ENCODE results near the gene HIVEP2. TPM values are rescaled to one million over a fixed set of nuclear protein-coding genes. Genes with fewer than 3 reads are reported as not detected.
A peak's percentile ranks its signal among the peaks of the same experiment; 100 is the strongest.

The HIVEP2 gene
- total RNA-seq, 1 donor from 2014 or later, result 16.4 TPM

DNA sequence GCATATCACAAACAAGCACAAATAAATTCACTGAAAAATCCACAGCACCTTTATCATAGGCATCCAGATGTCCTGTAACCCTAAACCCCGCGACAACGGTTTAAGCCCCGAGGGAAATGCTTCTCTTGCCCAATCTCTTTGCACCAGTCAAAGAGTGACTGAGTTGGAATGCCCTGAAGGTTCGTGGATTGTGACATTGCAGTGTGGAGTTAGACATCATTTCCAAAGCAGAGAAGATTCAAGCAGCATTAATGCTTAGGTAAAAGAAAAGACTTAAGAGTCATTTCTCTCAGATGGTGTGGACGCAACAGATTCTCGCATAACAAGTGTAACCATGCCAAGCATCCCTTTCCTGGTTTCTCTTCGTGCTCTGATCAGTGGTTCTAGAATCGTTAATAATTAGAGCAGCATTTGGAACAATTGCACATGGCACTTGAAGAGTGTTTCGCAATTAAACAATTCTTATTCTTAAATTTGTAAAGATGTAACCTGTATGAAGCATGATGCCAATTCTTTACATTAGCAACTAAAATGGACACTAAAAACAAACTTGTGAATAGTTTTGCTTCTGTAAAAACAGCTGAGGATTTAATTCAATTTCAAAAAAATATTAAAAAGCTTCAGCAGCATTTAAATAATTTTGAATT is 121.6 kb downstream of the HIVEP2 start:
- DNase-seq (ENCODE audit: extremely low read depth, low read depth, low spot score), result no peak

DNA sequence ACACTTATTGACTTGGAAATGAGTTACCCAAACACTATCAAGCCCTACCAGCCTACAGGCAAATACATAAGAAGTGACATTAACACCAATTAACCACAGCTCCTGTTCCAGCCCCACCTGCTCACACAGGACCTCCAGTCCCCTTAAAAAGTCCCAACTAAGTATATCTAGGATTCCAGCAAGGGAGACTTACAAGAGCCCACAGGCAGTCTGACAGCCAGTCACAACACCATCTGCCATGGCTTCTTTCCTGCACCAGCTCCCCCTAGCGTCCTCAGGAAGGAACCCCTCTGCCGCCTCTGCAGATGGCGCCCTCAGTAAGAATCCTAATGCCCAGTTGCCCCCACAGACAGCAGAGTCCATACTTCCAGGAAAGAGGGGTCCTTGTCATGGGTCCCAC is 122.1 kb downstream of the HIVEP2 start:
- DNase-seq (ENCODE audit: extremely low read depth, low read depth, low spot score), result no peak

DNA sequence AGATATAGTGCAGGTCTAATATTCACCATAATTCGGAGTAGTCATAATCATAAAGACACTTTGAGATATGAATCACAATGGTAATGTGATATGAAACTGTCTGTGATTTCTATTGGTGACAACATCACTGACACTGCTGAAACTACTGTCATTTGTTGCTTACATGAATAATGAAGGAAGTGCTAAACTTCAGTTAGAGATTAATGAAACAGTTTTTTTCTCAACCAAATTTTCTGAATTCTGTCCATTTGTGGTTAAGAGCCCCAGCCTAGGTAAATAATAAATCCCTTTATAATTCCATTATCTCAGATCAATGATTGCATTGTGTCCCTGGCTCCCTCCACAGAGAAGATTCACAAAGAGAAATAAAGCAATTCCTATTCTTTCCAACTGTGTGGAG is 122.6 kb downstream of the HIVEP2 start:
- DNase-seq (ENCODE audit: extremely low read depth, low read depth, low spot score), result no peak

DNA sequence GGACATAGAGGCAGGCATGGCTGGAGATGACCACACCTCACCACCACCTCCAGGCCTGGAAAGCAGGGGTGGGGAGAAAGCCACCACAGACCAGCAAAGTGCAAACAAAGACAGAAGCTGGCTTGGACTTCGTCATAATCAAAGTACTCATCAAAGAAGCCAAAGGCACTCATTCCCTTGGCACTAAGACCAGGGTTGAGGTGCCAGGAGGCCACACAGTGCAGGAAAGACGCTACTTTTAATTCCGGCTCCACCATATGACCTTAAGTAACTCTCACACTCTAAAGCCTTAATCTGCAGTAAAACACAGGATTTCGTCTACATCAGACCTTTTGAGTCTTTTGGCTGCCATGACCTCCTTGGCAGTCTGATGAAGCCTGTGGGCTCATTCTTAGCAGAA is 123.1 kb downstream of the HIVEP2 start:
- no peak for DNase-seq (ENCODE audit: extremely low read depth, low read depth, low spot score)

DNA sequence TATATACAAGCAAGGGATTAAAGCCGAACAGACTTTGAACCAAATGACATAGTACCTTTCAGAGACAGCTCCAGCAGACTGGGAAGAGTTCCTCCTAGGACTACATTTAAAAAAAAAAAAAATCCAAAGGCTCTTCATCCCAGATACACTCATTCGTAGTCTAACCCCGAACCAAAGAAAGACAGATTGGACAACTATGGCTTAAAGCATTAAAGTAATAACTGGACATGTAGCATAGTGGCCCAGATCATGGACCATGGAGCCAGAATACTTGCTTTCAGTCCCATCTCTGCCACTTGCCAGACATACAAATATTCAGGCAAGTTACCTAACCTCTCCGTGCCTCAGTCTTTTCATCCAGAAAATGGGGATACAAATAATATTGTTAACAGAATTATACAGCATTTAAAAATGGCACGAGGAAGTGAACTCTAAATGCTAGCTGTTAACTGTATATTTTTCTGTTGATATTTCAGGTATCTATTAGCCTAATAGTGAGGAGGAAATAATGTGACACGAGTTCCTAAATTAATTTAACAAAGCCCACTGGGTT is 123.7 kb downstream of the HIVEP2 start:
- no peak for DNase-seq (ENCODE audit: extremely low read depth, low read depth, low spot score)

DNA sequence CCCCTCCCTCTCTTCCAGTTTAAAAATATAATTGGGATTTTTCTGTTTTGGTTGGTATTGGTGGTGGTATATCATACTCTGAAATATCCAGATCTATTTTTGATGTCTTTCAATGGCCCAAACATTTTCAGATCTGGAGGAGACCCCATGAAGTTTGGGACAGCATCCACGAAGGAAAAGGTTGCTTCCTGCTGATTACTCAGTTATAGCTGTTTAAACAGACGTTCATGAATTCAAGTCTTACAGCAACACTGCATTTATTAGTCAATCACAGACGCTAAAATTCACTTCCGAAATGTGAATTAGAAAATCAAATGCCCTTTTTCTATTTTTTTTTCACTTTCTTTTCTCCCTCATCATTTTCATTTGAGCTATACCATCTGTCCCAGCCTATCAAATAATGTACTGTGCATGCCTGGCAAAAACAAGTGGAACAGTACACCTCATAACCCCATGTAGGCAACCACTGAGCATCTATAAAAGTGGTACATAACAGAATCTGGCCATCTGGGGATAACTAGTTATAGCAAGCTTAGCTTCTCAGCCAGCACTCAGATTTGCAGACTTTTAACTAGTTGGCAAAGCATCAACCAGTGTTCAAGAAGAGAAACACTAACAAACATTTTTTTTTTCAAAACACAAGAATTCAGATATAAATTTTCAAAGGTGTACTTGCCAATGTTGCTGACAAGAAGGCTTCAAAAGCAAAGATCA is 124.5 kb downstream of the HIVEP2 start:
- no peak for DNase-seq (ENCODE audit: extremely low read depth, low read depth, low spot score)

DNA sequence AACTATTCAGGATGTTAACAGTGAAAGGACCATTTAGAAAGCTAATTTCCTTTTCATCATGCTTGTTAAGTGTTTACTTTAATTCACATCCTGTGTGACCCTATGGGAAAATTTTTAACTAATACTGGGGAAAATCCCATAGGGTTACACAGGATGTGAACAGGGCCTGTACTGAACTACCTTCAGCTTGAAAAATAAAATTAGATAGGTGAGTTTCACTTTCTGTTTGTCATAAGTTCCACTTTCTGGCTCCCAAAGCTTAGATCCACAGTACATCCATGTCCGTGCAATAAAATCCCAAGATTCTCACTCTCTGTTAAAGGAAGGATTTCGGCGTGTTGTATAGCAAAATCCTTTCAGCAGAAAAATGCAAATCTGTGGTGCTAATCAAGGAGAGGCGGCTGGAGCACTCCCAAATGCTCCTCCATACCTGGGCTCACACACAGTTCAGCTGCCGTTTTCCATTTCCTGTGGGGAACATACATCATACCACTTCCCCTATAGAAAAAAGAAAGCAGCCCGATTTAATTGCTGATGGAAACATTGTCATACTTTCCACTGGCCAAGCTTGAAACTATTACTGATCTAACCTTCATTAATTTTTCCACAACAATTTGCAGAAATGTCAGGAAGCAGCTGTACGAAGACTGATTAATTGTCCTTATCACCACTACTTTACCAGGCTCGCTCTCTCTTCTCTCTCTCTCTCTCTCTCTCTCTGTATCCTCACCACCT is 125.2 kb downstream of the HIVEP2 start:
- peak; percentile 75 for DNase-seq (ENCODE audit: extremely low read depth, low read depth, low spot score)

DNA sequence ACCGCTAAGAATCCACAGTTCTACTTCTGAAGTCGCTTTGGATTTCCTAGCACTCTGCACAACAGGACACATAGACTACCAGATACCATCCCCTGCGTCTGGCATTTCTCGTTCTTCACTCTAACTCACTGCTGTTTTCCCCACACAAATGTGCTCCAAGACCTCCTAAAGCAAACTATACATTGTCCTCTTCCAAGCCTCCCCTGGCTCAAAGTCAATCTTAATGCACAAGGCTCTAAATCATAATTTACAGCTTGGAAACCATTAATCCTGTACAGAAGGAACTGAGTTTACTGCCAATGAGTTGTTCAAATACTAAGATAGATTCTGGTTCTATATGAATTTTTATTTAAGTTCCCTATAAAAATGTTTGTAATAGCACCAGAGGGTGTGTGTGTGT is 128.5 kb downstream of the HIVEP2 start:
- no peak for DNase-seq (ENCODE audit: extremely low read depth, low read depth, low spot score)

DNA sequence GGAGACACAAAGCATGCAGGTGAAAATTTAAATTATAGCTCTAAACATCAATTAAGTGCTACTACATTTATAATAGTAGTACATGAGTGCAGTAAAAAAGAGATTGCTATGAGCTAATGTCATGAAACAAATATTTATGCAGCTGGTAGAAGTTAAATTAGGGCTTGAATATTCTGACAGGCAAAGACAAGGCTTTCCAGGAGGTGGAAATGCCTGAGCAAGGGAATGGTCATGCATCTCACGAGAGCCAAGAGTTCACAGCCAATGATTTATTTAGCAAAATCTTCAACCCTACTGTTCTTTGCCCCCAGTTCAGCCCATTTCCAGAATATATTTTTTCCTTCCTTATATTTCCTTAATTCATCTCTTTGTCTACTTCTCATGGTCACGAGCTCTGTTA is 128.9 kb downstream of the HIVEP2 start:
- no peak for DNase-seq (ENCODE audit: extremely low read depth, low read depth, low spot score)

DNA sequence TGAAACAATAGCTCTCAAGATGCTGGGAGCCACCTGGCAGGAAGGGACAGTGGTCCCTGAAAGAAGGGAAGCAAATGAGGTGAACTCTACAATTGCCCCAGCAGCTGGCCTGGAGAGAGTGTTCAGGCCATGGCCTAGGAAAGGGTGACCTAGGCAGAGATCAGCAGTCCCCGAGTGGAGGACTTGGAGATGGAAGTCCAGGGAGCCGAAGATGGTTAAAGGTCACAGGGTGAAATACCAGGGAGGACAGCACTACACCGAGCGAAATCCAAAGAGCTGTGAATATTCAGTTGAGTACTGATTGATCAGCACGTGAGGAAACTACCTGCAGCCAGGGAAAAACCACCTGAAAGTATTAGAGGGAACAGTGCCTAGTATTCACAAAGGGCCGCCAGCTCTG is 133.1 kb downstream of the HIVEP2 start:
- no peak for DNase-seq (ENCODE audit: extremely low read depth, low read depth, low spot score)

DNA sequence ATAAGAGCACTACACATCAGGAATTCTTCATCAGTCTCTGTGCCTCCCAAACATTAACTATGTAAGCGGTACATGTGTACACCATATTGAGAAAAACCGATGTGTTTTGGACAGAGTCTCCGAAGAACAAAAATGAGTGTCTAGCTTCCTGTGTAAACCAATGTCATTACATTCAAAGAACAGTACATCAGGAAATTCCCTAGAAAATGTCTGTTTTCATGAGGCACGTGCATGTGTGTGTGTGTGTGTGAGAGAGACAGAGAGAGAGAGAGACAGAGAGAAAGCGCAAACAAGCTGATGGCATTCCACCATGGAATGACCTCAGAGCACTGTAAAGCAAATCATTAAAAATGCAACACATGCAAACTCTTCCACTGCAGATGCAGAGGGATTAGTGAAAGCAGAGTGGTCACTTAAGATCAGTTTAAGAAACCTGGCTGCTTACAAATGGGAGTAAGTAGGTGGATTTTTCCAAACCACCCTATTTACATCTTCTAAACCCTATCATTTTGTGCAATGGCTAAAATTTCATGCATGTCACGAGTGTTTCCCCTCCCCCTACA is 133.9 kb downstream of the HIVEP2 start:
- DNase-seq (ENCODE audit: extremely low read depth, low read depth, low spot score), result no peak

DNA sequence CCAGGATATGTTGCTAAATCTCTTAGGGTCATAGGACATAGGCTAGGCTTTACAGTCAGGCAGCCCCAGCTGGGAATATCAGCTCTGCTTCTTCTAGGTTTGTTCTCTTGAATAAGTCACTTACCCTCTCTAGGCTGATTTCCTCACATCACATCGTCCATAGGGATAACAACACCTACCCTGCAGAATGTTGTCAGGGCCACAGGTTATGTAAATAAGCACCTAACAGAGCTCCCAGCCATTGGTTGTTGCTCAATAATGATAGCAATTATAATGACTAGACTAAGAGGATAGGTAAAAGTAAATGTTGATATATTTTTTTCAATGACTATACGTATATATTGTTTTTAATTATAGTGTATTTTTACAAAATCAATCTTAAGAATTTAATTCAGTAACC is 135.0 kb downstream of the HIVEP2 start:
- no peak for DNase-seq (ENCODE audit: extremely low read depth, low read depth, low spot score)

DNA sequence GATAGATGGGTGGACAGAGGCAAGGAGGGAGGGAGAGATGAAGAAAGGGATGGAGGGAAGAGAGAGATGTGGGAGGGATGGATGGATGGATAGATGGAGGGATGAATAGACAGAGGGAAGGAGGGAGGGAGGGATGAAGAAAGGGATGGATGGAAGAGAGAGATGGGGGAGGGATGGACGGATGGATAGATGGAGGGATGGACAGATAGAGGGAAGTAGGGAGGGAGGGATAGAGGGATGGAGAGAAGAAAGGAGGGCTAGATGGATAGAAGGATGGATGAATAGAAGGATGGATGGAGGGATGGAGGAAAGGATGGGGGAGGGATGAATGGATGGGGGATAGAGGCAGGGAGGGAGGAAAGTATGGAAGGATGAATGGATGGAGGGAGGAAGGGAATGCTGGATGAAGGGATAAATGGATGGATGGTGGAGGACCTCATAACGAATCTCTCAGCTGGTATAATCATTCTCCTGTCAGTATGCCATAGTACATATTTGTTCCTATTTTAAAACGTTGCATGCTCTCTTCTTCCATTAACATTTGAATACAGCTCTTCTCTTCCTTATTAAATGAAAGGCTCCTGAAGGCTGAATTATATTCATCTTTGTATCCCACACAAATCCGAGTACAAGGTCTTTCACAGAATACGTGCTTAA is 136.4 kb downstream of the HIVEP2 start:
- no peak for DNase-seq (ENCODE audit: extremely low read depth, low read depth, low spot score)

DNA sequence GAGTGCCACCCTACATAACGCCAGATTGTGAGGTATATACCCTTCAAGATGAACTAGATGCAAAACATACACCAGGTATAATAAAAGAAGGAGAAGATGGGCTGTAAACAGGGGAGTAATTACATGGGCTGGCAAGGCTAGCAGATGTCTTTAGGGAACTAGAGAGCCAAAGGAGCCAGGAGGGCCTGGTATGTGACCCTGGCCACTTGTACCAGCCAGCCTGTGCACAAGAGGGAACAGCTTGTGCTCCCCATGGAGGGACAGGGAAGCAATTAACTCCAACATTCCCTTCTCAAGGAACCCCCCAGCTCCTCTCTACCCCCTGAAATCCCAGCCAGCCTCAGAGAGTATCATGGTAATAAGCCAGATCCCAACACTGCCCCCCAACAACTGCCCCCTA is 139.9 kb downstream of the HIVEP2 start:
- no peak for DNase-seq (ENCODE audit: extremely low read depth, low read depth, low spot score)

DNA sequence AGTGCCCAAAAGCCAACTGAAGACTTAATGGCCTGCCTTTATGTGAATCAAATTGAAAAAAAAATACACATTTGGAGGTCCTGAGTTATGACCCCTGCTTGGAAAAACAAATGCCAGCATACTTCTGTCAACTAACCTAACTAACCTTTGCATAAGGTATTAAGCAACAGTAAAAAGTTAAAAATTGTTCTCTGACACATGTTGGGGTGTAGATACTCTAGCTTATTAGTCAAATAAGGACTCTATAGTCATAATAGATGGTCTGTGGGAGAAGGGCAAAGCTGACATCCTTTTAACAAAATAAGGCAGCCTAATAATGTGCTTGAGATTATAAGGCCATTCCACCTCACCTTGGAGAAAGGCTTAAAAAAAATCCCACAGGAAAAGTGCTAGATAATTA is 140.5 kb downstream of the HIVEP2 start:
- no peak for DNase-seq (ENCODE audit: extremely low read depth, low read depth, low spot score)

DNA sequence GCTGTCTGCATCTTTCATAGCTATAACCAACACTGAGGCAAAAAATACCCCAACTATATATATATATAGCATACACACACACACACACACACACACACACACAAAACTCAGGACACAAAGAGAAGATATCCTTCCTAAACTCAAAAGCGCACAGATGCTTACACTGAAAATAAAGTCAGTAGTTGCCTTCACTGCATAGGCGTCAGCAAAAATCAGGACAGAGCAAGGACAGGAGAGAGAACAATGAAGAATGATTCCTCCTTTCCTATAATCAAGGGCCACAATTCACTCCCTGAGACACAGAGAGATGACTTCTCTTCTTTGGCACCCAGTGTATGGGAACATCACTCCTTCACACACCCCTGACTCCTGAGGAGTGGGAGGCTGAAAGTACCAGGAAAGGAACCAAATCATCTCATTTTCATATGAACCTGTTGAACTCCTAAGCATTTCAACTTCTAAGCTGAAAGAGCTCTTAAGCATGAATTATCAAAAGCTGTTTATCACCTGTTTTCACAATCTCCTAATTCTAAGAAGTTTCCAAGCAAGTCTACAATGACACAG is 141.4 kb downstream of the HIVEP2 start:
- DNase-seq (ENCODE audit: extremely low read depth, low read depth, low spot score), result no peak

DNA sequence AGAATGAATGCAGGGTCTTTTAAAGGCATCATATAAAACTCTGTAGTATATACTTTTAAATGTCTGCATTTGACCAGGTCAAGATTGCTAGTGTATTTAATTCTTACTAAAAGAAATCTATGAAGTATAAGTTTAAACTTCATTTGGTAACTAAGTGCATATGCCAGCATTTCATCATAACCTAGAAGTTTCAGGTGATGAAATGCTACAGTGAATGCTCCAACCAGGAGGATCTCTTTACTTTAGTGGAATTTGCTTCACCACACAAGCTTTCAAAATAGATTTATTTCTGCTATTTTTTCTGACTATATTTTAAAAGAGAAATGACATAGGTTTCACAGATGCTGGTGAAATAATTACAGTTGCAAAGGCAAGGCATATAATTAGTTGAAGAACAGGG is 141.9 kb downstream of the HIVEP2 start:
- DNase-seq (ENCODE audit: extremely low read depth, low read depth, low spot score), result no peak

DNA sequence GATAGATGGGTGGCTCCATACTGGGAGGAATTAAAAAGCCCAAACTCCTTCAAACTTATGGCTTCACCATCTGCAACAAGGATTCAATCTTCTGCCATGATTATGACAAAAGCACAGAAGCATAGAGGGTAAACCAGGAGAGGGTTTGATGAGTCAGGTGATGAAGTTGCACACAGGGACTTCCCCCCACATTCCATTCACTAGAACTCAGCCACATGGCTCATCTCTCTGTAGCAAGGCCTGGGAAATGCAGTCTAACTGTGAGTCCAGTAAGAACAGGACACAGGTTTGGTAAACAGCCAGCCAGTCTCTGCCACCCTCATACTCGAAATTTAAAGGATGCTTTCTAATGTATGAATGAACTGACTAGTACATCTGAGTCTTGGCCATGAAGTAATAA is 142.9 kb downstream of the HIVEP2 start:
- DNase-seq (ENCODE audit: extremely low read depth, low read depth, low spot score), result no peak

DNA sequence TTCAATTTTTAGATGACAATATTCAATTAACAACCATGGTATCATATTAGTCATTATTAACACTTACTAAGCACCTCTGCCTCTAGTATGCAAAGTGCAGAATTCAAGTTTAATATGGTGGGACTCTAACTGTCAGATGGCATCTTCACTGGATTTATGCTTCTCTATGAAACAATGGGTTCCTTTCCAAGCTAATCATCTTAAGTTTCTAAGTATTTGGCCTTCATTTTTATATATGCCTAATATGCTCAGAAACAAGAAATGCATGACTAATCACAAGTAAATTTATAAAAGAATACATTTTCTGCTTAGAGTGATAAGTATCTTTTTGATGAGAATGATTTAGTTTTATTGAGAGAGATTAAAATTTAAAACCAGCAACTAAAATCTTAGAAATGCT is 144.7 kb downstream of the HIVEP2 start:
- no peak for DNase-seq (ENCODE audit: extremely low read depth, low read depth, low spot score)

DNA sequence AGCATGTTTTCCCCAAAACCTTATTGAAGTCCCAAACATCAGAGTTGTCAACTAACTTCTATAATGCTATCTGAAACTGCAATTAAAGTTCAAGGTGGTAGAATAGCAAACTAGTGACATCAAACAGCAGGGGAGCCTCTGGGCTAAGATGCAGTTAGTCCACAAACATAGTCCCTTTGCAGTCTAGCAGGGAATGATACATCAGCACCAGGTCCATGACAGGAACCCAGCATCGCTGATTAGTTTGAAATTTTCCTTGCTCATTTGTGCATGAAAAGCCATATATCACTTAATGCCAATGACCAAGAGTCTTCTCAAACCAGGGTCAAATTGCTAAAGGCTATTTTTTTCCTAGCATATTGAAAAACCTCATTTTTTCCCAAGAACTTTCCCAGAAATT is 145.3 kb downstream of the HIVEP2 start:
- DNase-seq (ENCODE audit: extremely low read depth, low read depth, low spot score), result no peak

DNA sequence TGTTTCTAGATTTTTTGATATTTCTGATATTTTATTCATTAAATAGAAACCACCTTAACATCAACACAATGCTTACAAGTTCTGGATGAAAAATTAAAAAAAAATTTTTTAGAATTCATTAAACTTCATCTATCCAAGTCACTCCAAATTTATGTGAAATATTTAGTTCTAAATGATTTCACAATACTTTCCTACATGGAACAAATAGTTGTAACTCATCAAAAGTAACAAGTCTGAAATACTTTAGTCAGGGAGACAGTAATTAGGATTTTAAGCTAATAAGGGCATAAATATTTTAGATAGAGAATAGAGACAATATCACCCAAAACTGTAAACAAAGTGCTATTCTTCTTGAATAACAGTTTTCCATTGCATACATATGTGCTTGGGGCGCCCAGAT is 147.8 kb downstream of the HIVEP2 start:
- no peak for DNase-seq (ENCODE audit: extremely low read depth, low read depth, low spot score)
